Measurements from ENCODE around the gene MMP14.
"Not testable (repeated sequence)": the region's sequence is repeated elsewhere in the genome, so short reads cannot be mapped to it uniquely, and the experiment has no call there.

Gene MMP14

GRCh38 chr14:22824711-22825359, 11.6 kb upstream of the MMP14 start:
- no peaks in the 10 kb centered on the region for H3K36me3 ChIP-seq (ENCODE audit: control insufficient read depth, insufficient read depth, low read length)
- no peak for TF ChIP-seq CTCF (IDR thresholded peaks at IDR 0.05; ENCODE audit: insufficient read depth, low read length, poor library complexity, severe bottlenecking)
- DNase-seq (ENCODE audit: extremely low read depth, insufficient read length), result no peak
- H3K4me3 ChIP-seq (replicated peaks; ENCODE audit: low read depth, low read length), result no peak overlapping the region
- H3K27me3 ChIP-seq (replicated peaks; ENCODE audit: control insufficient read depth, insufficient read depth, low read length), result no peaks in the 10 kb centered on the region

DNA sequence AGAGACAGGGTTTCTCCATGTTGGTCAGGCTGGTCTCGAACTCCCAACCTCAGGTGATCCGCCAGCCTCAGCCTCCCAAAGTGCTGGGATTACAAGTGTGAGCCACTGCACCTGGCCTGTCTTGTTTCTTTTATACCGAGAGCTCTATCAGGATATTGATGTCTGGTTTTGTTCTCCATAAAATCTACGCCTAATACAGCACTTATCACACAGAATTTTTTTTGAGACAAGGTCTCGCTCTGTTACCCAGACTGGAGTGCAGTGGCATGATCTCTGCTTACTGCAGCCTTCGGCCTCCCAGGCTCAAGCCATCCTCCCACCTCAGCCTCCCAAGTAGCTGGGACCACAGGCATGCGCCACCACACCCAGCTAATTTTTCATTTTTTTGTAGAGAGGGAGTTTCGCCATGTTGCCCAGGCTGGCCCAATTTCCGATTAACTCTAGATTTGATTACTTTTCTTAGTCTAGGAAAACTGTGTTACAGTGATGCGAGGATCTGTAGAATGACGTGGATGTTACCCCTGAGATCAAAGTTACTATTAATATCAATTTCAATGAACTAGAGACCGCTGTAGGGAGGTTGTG, 7.2 kb upstream of the MMP14 start:
- peak overlapping the region; percentile 80 for H3K4me3 ChIP-seq (replicated peaks; ENCODE audit: low read depth, low read length)
- not testable (repeated sequence) for DNase-seq (ENCODE audit: extremely low read depth, insufficient read length); H3K36me3 ChIP-seq (ENCODE audit: control insufficient read depth, insufficient read depth, low read length); H3K27me3 ChIP-seq (replicated peaks; ENCODE audit: control insufficient read depth, insufficient read depth, low read length)

GRCh38 chr14:22829661-22830442, 6.5 kb upstream of the MMP14 start, which contains the start of gene MRPL52:
Gene MRPL52 (plus strand): TSS chr14:22829887. CDS start chr14:22829913, 26 bp downstream.
- H3K36me3 ChIP-seq (ENCODE audit: control insufficient read depth, insufficient read depth, low read length), result peaks cover 5% of the 10 kb centered on the region
- H3K27me3 ChIP-seq (replicated peaks; ENCODE audit: control insufficient read depth, insufficient read depth, low read length), result no peaks in the 10 kb centered on the region
- TF ChIP-seq CTCF (IDR thresholded peaks at IDR 0.05; ENCODE audit: insufficient read depth, low read length, poor library complexity, severe bottlenecking), result no peak
- H3K4me3 ChIP-seq (replicated peaks; ENCODE audit: low read depth, low read length), result peak within 1 kb of the TSS; percentile 80
- peak; percentile 96 for DNase-seq (ENCODE audit: extremely low read depth, insufficient read length)

DNA sequence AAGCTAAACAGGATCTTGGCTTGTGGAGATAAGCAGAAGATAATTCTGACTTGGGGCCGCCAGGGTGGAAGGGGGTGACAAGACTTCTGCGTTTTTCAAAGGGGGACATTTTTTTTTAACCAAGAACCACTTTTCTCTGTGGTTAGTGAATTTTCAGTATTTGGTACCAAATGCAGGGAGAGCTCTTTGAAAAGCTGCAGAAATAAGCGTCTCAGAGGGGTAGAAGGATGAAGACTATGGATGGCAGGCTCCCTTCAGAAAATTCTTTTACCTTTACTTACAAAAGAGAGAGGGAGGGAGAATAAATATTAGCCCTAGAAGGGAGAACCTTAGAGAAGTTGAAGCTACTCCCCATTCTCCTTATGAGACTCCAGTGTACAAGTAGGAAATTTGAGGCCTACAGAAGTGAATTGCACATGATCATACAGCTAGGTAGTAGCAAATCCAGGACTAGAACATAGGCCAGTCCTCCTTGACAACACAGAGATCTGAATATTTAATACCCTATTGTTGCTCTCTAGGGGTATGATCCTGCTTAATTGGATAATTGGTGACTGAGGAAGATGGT, 5.9 kb upstream of the MMP14 start:
- Histone ChIP-seq H3K36me3 (ENCODE audit: control insufficient read depth, insufficient read depth, low read length) (peaks cover 5% of the 10 kb centered on the region), H3K27me3 (replicated peaks; ENCODE audit: control insufficient read depth, insufficient read depth, low read length) (no peaks in the 10 kb centered on the region), H3K4me3 (replicated peaks; ENCODE audit: low read depth, low read length) (peak overlapping the region; percentile 80)
- TF ChIP-seq CTCF (IDR thresholded peaks at IDR 0.05; ENCODE audit: insufficient read depth, low read length, poor library complexity, severe bottlenecking), result no peak
- no peak for DNase-seq (ENCODE audit: extremely low read depth, insufficient read length)

- TF ChIP-seq CTCF (IDR thresholded peaks at IDR 0.05; ENCODE audit: insufficient read depth, low read length, poor library complexity, severe bottlenecking), result no peak
- Histone ChIP-seq H3K4me3 (replicated peaks; ENCODE audit: low read depth, low read length) (no peak overlapping the region), H3K27me3 (replicated peaks; ENCODE audit: control insufficient read depth, insufficient read depth, low read length) (no peaks in the 10 kb centered on the region), H3K36me3 (ENCODE audit: control insufficient read depth, insufficient read depth, low read length) (peaks cover 5% of the 10 kb centered on the region)
- no peak for DNase-seq (ENCODE audit: extremely low read depth, insufficient read length)
These were observed 880 bp upstream of the MMP14 start for GRCh38 chr14:22835505-22835904.
